ENCODE data around the gene PCNT. TPM values are rescaled to one million over a fixed set of nuclear protein-coding genes. Genes with fewer than 3 reads are reported as not detected.

PCNT gene
- total RNA-seq, 1 experiment from 2014 or later: 35.7 TPM

GRCh38 chr21:46492851-46493250 lies 168.9 kb downstream of the PCNT start:
- no peak for DNase-seq
- peaks cover 37% of the 10 kb centered on the region for H3K36me3 ChIP-seq
- no peaks in the 10 kb centered on the region for H3K27me3 ChIP-seq
- H3K9me3 ChIP-seq (replicated peaks): no peaks in the 10 kb centered on the region
- no peak overlapping the region for H3K4me3 ChIP-seq
- no peaks in the 10 kb centered on the region for H3K4me1 ChIP-seq
- H3K27ac ChIP-seq: no peak overlapping the region

GRCh38 chr21:46493828-46494227 lies 169.9 kb downstream of the PCNT start:
- no peaks in the 10 kb centered on the region for H3K9me3 ChIP-seq (replicated peaks)

More at GRCh38 chr21:46493828-46494227, 169.9 kb downstream of the PCNT start:
- Histone ChIP-seq H3K27ac (no peak overlapping the region), H3K4me3 (no peak overlapping the region), H3K4me1 (no peaks in the 10 kb centered on the region), H3K36me3 (peaks cover 43% of the 10 kb centered on the region), H3K27me3 (no peaks in the 10 kb centered on the region)
- DNase-seq: no peak

Other genes with a start within 250 kb of the PCNT start
- gene COL6A2, start 226.0 kb upstream of the PCNT start, total RNA-seq (2014; rRNA removed; shearing (Covaris generic)): 1.1 TPM in 2 replicates
- gene FTCD, start 168.6 kb upstream of the PCNT start, total RNA-seq (2014; rRNA removed; shearing (Covaris generic)): not detected in 2 replicates
- 22.3 and 27.5 TPM in 2 replicates for gene SPATC1L, start 139.7 kb upstream of the PCNT start, total RNA-seq (2014; rRNA removed; shearing (Covaris generic))
- gene LSS, start 95.4 kb upstream of the PCNT start, total RNA-seq (2014; rRNA removed; shearing (Covaris generic)): 30.6 and 41.3 TPM in 2 replicates
- 39.8 and 49.2 TPM in 2 replicates for gene MCM3AP, start 38.5 kb upstream of the PCNT start, total RNA-seq (2014; rRNA removed; shearing (Covaris generic))
- 16.1 and 16.4 TPM in 2 replicates for gene YBEY, start 37.8 kb upstream of the PCNT start, total RNA-seq (2014; rRNA removed; shearing (Covaris generic))
- gene C21orf58, start 286 bp upstream of the PCNT start, total RNA-seq (2014; rRNA removed; shearing (Covaris generic)): 33.0 and 40.7 TPM in 2 replicates
- gene DIP2A, start 134.7 kb downstream of the PCNT start, total RNA-seq (2014; rRNA removed; shearing (Covaris generic)): 22.4 and 27.0 TPM in 2 replicates